ENCODE data around the gene SPART. TPM values are rescaled to one million over a fixed set of nuclear protein-coding genes. Genes with fewer than 3 reads are reported as not detected.

Gene SPART
- total RNA-seq, 1 donor from 2014 or later = 27.4 TPM

DNA sequence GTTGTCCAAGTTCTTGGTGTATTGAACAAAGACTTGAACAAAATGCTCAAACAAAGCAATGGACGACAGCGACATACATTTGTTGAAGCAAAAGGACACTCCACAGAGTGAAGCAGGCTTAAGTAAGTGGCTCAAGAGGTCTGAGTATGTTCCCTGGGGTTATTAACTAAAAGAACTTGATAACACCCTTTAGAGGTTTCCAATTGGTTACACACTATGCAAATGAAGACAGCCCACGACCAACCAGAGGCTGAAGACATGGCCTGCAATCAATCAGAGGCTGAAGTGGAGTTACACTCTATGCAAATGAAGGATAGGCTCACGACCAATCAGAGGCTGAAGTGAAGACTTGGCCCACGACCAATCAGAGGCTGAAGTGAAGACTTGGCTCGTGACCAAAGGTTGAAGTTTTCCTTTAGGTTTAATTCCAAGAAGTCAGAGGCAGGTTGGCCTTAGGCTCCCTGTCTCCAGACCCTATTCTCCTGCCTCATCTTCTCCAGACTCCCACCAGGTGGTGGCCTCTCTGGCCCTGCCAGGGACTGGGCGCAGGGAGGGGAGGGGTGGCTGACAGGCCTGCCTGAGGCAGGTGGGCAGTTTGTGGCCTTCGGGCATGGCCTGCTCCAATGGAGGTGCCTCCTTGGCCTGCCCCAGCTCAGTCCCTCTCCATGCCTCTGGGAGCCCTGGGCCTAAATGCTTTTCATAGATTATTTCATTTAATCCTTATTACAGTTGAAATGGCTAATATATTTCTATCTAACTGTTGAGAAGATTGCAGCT lies 86.6 kb downstream of the SPART start:
- H3K4me3 ChIP-seq = no peak overlapping the region
- no peaks in the 10 kb centered on the region for H3K9me3 ChIP-seq
- no peak for DNase-seq (ENCODE audit: low spot score in 2 of 2)
- no peaks in the 10 kb centered on the region for H3K27me3 ChIP-seq
- TF ChIP-seq, protein P1, sequence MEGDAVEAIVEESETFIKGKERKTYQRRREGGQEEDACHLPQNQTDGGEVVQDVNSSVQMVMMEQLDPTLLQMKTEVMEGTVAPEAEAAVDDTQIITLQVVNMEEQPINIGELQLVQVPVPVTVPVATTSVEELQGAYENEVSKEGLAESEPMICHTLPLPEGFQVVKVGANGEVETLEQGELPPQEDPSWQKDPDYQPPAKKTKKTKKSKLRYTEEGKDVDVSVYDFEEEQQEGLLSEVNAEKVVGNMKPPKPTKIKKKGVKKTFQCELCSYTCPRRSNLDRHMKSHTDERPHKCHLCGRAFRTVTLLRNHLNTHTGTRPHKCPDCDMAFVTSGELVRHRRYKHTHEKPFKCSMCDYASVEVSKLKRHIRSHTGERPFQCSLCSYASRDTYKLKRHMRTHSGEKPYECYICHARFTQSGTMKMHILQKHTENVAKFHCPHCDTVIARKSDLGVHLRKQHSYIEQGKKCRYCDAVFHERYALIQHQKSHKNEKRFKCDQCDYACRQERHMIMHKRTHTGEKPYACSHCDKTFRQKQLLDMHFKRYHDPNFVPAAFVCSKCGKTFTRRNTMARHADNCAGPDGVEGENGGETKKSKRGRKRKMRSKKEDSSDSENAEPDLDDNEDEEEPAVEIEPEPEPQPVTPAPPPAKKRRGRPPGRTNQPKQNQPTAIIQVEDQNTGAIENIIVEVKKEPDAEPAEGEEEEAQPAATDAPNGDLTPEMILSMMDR (IDR thresholded peaks at IDR 0.05) = no peak
- no peaks in the 10 kb centered on the region for H3K36me3 ChIP-seq
- H3K4me1 ChIP-seq = no peaks in the 10 kb centered on the region
- no peak overlapping the region for H3K27ac ChIP-seq
- intact Hi-C loops (cut with DNase I) = no loop called here

DNA sequence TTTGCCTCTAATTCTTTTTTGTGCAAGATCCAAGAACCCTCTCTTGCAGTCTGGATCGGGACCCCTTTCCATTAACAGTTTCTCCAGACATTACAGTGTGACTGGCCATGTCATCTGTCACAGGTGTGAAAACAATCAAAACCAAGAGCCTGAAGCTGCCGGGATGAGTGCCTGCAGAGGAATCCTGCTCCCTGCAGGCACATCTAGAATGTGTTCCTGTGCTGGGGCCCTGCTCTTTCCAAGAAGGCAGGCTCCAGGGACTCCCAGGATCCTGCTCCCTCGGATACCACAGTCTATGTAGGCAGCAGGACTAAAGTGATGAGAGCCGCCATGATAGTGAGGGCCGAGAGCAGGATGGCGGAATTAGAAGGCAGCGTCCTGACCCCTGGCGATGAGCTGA lies 87.4 kb downstream of the SPART start:
- no peak overlapping the region for H3K27ac ChIP-seq
- no peaks in the 10 kb centered on the region for H3K9me3 ChIP-seq
- H3K4me1 ChIP-seq = no peaks in the 10 kb centered on the region
- no peak for DNase-seq (ENCODE audit: low spot score in 2 of 2)
- TF ChIP-seq, protein P1 (IDR thresholded peaks at IDR 0.05) = no peak
- H3K4me3 ChIP-seq = no peak overlapping the region
- intact Hi-C loops (cut with DNase I) = no loop called here
- H3K36me3 ChIP-seq = no peaks in the 10 kb centered on the region
- no peaks in the 10 kb centered on the region for H3K27me3 ChIP-seq

Other genes starting within 250 kb of the SPART start
- 22.6 TPM for gene DCLK1, start 215.0 kb downstream of the SPART start, total RNA-seq
- gene SOHLH2, start 131.8 kb downstream of the SPART start, total RNA-seq = not detected
- gene CCDC169, start 48.6 kb downstream of the SPART start, total RNA-seq = 4.7 TPM
- gene CCNA1, start 86.1 kb upstream of the SPART start, total RNA-seq = not detected